Coronary artery (tissue), 2 donors: ENCODE data around the gene SLC40A1.

Experiments used
- DNase-seq: peaks from one replicate; pipeline ENCODE4 v3.0.0-alpha.2; 2017; ENCODE audit warnings: low spot score
- H3K27ac ChIP-seq, 2 donors: fragments of 200-600 bp; sonication (generic); one replicate each; pipeline ENCODE4 v1.5.1; 2016 to 2019
- H3K4me3 ChIP-seq: fragments of 200-600 bp; sonication (generic); 2 replicates; pipeline ENCODE4 v1.5.1; 2016; ENCODE audit warnings: mild to moderate bottlenecking, moderate library complexity
- TF ChIP-seq, protein P1 (sequence below): fragments of 200-600 bp; sonication (generic); IDR thresholded peaks from one replicate; pipeline ENCODE4 v1.5.1; 2019; ENCODE audit warnings: antibody characterized with exemption

SLC40A1 gene

DNA sequence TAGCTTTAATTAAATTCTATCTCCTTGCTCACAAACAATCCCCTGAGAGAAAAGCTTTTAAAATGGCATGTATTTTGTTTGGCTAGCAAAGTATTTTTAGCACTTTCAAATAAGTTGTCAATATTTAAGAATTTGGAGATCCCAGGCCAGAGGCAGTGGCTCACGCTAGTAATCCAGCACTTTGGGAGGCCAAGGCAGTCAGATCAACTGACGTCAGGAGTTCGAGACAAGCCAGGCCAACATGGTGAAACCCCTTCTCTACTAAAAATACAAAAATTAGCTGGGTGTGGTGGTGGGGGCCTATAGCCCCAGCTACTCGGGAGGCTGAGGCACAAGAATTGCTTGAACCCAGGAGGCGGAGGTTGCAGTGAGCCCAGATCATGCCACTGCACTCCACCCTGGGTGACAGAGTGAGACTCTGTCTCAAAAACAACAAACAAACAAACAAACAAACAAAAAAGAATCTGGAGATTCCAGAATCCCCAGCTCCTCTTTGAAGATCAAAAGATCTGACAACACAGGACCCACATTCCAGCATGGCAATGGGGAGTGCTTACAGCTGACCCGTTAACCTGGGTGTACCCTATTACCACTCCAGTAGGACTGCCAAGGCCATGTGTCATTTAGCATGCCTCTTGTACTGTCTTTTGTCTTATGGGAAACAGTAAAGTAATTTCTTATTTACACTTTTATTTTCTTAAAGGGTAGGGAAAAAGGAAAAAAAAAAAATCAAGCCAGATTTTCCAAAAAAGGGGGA lies 21.9 kb downstream of the SLC40A1 start:
- TF ChIP-seq, protein P1, sequence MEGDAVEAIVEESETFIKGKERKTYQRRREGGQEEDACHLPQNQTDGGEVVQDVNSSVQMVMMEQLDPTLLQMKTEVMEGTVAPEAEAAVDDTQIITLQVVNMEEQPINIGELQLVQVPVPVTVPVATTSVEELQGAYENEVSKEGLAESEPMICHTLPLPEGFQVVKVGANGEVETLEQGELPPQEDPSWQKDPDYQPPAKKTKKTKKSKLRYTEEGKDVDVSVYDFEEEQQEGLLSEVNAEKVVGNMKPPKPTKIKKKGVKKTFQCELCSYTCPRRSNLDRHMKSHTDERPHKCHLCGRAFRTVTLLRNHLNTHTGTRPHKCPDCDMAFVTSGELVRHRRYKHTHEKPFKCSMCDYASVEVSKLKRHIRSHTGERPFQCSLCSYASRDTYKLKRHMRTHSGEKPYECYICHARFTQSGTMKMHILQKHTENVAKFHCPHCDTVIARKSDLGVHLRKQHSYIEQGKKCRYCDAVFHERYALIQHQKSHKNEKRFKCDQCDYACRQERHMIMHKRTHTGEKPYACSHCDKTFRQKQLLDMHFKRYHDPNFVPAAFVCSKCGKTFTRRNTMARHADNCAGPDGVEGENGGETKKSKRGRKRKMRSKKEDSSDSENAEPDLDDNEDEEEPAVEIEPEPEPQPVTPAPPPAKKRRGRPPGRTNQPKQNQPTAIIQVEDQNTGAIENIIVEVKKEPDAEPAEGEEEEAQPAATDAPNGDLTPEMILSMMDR: no peak
- no peak for DNase-seq
- no peak overlapping the region for H3K4me3 ChIP-seq
- H3K27ac ChIP-seq: peak overlapping the region; percentile 57 to 59

DNA sequence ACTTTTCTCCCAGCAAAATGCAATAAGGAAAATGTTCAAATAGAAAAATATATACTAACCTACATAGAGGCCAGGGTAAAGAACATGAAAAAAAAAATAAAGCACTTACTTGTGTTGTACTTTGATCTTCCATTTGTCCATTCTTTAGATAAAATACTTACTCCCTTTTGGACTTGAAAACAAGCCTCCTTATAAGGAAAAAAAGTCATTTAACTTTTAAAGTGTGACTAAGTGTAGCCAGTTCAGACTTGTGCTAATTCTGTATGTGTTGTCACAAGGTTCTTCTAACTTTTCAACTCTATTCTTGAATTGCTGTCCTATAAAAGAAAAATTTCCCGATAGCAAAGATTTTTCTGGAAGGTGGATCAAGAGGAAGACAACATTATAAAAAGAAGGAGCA lies 23.2 kb downstream of the SLC40A1 start:
- TF ChIP-seq, protein P1: no peak
- DNase-seq: no peak
- Histone ChIP-seq H3K27ac (peak overlapping the region; percentile 9 to 57), H3K4me3 (no peak overlapping the region)

DNA sequence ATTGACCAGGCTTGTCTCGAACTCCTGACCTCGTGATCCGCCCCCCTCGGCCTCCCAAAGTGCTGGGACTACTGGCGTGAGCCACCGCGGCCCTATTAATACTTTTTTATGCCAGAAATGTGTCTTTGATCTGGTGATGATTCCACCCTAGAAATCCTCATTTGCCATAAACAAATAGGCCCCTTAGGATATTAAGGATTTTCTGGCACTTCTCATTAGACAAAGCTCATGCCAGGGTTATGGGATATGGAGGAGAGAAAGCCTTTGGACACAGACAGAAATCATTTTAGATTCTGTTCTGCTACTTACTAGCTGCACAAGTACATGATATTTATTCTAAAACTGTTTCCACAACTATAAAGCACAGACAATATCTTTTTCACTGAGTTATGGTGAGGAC lies 24.1 kb downstream of the SLC40A1 start:
- TF ChIP-seq, protein P1: no peak
- Histone ChIP-seq H3K4me3 (no peak overlapping the region), H3K27ac (peak overlapping the region; percentile 52 to 57)
- DNase-seq: no peak

DNA sequence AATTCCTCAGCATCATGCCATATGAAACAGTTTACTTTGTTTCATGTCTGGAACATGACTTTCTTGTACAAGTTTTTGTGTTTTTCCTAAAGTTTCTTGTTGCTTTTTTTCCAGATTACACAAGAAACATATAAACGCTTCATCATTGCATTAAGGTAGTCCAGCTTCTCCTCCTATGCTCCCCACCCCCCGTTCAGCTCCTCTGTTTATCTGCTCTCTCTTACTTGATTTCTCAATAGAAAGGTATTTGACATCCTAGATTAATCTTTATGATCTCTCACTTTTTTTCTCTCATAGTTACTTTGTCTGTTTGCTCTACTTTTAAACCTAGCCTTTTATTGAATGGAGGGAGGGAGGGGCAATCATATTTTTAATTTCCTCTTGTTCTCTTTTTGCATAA lies 25.4 kb downstream of the SLC40A1 start:
- no peak overlapping the region for H3K4me3 ChIP-seq
- no peak for DNase-seq
- peak overlapping the region in 1 of 2 donors; percentile 64 for H3K27ac ChIP-seq
- TF ChIP-seq, protein P1: no peak

DNA sequence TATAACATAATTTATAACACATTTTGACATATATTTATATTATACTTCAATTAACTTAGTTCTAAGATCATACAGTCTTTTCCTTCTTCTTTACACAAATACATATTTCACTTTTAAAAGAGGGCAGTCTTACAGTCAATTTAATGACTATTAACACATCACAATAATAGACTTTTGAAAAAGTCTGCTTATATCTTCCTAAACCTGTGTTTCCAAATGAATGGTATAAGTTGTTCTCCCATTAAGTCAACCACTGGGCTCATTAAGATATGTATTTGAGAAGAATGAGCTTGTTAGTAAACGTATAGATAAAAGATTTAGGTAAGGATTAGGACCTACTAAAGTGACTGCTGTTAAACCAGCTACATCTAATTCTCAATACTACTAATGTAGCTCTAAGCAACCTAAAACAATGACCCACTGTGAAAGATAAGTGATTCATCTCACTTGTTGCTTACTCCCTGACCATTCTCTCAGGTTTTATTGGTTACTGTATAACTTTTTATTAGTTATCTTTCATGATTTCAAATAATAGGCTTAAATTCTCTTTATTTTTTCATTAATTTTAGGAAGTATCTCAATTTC lies 27.0 kb downstream of the SLC40A1 start:
- TF ChIP-seq, protein P1: no peak
- Histone ChIP-seq H3K4me3 (no peak overlapping the region), H3K27ac (peak overlapping the region; percentile 61 to 87)
- DNase-seq: no peak

DNA sequence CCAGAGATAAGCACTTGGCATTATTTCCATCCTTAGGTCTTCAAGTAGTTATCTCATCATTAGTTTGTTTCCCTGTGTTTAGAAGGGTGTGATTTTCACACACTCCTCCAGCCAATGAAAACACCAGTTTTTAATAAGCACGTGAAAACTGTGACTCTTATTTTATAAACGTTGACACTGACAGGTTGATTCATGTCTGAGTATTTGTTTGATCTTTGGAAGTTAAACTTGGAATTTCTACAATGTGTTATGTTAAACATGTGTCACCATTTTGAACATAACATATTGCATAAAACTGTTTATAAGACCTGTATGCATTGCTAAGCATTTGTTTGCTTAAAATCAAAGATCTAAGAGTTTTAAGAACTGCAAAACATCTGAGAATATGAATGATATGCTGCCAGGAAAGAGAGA lies 27.6 kb downstream of the SLC40A1 start:
- DNase-seq: no peak
- H3K27ac ChIP-seq: peak overlapping the region; percentile 87 to 94
- no peak overlapping the region for H3K4me3 ChIP-seq
- TF ChIP-seq, protein P1: no peak
